HG03135 (cell line): Measurements from ENCODE around the gene MAML1.
"Not testable (repeated sequence)": the region's sequence is repeated elsewhere in the genome, so short reads cannot be mapped to it uniquely, and the experiment has no call there.

Experiments
- ATAC-seq: cut with Tn5 transposase; IDR thresholded peaks from one replicate; pipeline ENCODE4 v1.9.1; 2021; ENCODE audit warnings: mild to moderate bottlenecking, moderate library complexity; ENCODE audit not compliant: unreplicated experiment

MAML1 gene

DNA sequence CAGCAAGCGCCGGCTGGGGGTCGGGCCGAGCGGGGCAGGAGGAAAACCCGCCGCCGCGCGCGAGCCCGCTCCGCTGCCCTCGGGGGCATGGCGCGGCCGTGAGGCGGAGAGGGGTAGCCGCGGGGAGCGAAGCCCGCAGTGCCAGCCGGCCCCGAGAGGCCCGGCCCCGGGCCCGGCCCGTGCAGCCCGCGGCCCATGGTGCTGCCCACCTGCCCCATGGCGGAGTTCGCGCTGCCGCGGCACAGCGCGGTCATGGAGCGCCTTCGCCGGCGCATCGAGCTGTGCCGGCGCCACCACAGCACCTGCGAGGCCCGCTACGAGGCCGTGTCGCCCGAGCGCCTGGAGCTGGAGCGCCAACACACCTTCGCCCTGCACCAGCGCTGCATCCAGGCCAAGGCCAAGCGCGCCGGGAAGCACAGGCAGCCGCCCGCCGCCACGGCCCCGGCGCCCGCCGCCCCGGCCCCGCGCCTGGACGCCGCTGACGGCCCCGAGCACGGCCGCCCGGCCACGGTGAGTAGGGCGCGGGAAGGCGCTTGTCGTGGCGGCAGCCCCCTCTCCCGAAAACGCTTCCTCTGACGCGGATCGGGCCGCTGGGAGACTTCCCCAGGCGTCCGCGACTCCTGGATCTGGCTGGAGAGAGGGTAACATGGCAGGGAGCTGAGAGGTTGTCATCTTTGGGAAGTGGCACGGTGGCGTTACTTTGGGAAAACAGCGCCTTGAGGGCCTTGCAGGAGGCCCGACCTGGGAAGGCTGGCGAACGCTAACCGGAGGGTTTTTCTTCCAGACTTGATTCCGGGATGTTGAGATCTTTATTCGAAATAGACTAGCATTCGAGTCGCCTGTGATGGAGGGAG is 523 bp downstream of the MAML1 start:
- peak; percentile 30 for ATAC-seq

DNA sequence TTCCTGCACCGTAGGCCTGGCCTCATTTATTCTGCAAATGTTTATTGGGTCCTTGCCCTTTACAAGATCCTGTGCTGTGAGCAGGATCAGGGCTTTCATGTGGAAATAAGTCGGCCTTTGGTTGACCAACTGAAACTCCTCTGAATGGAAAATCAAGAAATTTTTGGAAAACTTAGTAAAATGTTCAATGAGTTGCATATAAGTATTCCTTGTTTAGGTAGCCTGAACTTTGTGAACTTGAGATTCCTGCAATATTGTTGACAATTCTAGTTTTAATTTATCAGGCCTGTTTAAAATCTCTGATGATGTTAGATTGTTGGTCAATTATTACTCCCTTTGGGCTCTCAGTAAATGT is 1.1 kb downstream of the MAML1 start:
- ATAC-seq: no peak

DNA sequence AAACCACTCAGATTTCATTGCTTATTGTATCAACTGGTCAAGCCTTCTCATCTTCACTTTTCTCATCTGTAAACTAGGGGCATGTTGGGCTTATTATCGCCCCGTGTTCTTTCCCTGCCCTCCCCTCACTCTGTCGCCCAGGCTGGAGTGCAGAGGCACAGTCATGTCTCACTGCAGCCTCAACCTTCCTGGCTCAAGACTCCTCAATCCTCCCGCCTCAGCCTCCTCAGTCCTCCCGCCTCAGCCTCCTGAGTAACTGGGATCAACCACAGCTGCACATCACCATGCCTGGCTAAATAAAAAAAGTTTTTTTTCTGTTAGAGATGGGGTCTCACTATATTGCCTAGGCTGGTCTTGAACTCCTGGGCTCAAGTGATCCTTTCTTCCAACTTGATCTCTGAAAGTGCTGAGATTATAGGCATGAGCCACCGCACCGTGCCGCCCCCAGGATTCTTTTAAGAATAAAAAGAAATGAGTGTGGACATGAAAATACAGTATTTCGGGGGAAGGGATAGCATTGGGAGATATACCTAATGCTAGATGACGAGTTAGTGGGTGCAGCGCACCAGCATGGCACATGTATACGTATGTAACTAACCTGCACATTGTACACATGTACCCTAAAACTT is 2.0 kb downstream of the MAML1 start:
- ATAC-seq: no peak

DNA sequence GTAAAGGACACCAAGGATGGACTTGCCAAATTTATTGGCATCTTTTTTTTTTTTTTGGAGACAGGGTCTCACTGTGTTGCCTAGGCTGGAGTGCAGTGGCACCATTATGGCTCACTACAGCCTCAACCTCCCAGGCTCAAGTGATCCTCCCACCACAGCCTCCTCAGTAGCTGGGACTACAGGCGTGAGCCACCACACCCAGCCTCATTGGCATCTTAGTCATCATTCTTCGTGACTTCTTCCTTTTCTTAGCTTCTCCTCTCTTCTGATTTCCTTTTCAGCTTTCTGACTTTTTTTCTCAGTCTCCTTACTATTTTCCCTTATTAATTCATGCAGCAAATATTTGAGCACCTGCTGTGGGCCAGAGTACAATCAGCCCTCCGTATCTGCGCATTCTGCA is 6.1 kb downstream of the MAML1 start:
- ATAC-seq: no peak

DNA sequence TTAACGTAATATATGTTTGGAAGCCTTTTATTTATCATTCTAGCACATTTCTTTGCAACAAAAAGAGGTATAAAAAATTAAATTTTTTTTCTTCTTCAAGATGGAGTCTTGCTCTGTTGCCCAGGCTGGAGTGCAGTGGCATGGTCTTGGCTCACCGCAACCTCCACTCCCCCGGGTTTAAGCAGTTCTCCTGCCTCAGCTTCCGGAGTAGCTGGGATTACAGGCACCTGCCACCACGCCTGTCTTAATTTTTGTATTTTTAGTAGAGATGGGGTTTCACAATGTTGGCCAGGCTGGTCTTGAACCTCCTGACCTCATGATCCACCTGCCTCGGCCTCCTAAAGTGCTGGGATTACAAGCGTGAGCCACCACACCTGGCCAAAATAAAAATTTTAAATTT is 11.5 kb downstream of the MAML1 start:
- ATAC-seq: not testable (repeated sequence)

DNA sequence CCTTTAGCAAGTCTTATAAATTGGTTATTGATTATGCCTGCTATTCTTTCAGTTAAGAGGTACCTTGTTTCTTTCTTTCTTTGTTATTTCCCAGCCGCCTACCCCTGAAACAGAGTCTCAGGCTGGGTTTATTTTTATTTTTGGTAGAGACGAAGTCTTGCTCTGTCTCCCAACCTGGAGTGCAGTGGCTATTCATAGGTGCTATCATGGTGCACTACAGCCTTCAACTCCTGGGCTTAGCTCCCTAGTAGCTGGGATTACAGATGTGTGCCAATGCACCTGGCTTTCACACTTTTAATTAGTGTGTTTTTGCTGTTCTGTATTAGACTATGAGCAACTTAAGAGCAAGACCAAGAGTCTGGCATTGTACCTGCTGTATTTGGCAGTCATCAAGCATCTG is 14.2 kb downstream of the MAML1 start:
- no peak for ATAC-seq

DNA sequence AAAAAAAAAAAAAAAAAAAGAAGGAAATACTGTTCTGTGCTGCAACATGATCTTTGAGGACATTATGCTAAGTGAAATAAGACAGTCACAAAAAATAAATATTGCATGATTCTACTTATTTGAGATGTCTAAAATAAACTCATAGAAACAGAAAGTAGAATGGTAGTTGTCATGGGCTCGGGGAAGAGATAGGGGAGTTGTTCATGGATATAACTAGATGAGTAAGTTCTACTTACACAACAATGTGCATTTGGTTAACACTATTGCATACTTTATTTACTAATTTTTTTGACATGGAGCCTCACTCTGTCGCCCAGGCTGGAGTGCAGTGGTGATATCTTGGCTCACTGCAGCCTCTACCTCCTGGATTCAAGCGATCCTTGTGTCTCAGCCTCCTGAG is 15.2 kb downstream of the MAML1 start:
- ATAC-seq: no peak

DNA sequence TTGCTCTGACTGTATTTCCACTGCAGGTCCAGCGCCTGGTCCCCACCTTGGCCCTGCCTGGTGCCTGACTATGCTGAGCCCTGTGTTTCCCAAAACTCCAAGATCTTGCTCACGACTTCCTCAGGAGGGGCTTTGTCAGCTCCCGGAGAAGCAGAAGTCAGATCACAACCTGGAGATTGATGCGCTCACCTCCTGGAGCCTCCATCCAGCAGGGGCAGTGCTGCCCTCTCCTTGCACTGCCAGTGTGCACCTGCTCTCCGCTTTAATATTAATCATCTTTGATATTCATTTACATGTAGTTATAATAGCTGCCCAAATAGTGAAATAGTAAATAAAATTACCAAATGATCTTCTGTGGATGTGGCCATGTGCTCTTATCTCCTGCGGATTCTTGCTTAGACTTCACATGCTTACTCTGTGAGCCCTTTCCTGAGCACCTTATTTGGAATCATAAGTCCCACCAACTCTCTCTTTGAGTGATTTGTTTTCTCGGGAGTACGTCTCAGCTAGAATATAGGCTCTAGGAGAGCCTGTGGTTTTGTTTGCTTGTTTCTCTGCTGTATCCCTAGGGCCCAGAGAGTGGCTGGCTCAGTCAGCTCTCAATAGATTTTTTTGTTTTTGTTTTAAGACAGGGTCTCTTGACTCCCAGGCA is 17.4 kb downstream of the MAML1 start:
- ATAC-seq: no peak

DNA sequence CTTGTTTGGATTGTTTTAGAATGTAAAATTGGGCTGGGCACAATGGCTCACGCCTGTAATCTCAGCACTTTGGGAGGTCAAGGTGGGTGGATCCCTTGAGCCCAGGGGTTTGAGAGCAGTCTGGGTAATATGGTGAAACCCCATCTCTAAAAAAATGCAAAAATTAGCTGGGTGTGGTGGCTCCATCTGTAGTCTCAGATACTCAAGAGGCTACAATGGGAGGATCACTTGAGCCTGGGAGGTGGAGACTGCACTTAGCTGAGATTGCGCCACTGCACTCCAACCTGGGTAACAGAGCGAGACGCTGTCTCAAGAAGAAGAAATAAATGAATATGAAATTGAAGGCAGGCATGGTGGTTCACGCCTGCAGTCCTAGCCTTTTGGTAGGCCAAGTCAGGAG is 21.3 kb downstream of the MAML1 start:
- ATAC-seq: no peak

DNA sequence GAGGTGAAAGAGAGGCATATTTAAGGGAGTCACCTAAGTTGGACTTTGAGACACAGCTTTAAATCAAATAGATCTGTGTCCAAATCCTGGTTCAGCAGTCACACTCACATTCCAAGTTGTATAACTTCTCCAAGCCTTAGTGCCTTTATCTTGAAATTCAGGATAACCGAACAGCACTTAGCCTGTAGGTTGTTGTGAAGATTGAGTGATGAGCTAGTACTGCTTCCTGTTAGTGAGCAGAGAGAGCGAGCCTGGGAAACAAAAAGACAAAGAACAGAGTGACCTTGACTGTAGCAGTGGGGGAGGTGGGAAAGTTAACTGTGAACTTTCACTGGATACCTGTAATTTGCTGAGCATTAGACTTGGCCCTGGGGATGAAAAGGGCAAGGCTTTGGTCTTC is 22.4 kb downstream of the MAML1 start:
- no peak for ATAC-seq

DNA sequence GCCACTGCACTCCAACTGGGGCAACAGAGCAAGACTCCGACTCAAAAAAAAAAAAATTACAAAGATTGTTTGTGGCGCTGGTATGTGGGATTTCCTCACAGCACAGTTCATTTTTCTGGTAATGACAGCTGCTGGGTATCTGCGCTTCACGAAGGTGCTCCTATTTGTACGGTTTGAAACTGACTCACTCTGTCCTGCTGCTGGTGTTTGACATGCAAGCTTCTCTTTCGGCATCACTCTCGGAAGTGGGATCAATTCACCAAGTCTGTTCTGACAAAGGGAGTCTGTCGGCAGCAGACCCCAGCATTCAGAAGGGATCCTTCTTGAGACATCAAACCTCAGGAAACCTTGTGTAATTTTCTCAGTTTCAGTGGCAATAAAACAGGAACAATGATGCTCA is 26.3 kb downstream of the MAML1 start:
- ATAC-seq: no peak

DNA sequence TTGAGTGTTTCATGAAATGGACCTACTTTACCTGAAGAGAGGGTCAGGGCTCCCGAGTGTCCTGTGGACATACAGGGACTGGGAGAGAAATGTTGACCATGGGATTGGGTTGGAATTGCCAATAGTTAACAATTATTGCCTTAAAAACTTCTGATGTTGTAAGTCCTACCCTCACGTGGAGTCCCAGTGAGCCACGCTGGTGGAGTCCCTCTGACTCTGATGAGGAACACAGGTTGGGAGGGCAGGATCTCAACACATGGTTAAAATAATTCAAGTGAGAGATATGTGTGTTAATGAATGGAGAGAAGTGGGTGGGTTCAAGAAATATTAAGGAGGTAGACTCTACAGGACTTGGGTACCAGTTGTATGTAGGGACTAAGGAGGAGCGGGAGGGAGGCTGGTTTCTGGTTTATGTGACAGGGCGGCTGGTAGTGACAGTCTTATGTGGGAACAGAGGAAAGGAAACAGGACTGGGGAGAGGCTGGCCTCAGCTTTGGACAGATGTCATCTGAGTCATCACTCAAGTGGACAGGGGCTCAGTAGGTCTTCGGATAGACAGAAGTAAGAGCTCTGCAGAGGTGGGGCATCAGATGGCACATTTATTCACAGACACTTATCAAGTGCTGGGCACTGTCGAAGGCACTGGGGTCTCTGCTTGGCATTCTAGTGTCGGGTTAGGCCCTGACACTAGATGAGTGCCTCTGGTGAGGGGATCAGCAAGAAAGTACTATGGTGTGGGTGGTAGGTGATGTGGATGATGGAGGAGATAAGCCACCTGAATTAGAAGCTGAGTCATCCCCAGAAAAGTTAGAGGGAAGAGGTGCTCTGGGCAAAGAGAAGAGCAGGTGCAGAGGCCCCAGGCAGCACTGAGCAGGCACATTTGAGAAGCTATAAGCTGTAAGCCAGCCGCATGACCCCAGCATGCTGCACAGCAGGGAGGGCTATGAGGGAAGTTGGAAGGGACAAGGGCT is 27.2 kb downstream of the MAML1 start:
- ATAC-seq: no peak

DNA sequence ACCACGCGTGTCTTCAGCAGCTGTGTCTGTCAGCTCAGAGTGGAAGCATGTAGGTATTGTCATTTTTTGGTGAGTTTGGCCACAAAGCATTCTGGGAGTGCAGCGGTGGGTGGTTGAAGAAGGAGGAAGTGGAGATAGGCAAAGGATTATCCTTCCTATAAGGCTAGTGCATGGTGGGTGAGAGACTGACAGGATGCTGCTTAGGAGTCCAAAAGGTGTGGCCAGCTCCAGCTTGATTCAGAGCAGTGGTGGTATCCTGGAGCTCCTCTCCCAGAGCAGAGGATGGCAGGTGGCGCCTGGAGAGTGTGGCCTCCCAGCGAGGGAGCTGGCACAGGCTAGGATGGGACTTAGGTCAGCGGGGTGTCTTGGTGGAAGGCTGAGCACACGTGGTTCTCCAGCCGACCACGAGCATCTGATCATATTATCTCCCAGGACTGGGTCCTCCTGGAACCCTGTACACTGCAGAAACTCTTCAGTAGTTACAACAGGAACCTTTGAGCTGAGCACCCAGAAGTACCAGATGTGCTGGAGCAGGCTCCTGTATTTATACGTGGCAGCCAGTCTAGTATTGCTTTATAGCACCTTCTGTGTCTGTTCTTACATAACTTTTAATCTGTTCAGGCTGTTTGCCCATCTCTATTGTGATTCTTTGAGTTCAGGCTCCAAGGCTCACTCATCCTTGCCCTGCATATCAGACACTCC is 29.6 kb downstream of the MAML1 start:
- ATAC-seq: no peak

DNA sequence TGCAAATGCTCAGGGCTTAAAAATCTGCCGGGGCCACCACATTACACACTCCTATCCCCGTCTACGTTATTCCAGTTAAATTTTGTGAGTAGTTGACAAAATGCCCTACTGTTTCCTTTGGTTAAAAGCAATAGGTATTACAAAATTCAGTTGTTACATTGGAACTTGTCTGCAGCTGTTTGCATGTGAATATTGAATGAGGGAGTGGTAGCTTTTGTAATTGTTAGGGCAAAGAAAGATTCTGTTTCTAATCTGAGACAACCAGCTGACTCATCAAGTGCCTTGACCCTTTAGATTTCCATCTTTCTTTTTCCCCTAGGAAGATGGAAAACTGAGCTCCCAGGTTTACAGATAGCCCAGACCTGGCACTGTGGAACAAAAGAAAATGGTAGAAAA is 30.2 kb downstream of the MAML1 start:
- no peak for ATAC-seq

DNA sequence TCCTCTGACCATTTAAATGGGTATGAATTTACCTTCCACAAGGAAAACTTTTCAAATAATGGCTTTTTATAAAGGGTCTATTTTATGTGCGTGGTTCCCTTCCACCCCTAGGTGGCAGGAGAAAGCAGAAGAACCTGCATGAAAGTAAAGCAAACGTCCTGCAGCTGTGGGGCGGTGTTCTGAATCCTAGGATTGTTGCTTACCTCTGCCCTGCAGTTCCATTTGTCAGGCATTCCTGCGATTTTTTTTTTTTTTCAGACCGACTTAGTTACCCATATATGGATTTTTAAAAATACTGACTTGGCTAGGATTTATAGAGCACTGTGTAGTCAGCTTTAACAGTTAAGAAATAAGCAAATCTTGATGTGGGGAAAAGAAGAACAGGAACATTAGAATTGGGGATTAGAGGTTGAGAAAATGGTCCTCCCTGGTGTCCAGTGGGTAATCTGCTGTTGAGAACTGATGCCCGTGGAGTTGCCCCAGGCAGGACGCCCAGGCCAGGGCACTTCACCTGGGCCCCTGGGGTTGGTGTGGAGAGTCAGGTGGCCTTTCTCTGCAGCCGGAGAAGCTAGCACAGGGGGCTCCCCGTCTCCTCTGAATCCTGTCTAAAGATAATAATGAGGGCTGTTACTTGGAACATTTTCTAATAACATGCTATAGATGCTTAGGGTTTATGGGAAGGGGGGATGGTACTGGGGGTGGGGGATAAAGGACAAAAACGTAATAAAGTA is 30.8 kb downstream of the MAML1 start:
- no peak for ATAC-seq

DNA sequence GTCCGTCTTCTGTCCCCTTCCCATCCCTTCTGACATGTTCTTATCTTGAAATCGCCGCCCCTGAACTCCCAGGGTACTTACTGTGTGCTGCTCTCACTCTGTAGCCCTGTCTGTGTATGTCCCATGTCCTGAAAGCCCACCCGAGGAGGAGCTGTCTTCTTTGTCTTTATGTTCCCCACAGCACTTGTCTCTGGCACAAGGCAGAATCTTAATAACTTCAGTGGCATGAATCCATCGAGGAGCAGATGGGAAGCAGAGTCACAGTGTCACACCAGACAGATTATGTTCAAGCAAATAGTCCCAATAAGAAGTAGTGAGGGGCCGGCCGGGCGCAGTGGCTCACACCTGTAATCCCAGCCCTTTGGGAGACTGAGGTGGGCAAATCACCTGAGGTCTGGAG is 31.4 kb downstream of the MAML1 start:
- no peak for ATAC-seq

DNA sequence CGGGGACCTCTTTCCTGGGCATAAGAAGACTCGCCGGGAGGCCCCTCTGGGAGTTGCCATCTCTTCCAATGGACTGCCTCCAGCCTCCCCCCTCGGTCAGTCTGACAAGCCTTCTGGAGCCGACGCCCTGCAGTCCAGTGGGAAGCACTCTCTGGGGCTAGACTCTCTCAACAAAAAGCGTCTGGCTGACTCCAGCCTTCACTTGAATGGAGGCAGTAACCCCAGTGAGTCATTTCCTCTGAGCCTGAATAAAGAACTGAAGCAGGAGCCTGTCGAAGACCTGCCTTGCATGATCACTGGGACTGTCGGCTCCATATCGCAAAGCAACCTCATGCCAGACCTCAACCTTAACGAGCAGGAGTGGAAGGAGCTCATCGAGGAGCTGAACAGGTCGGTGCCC is 32.8 kb downstream of the MAML1 start:
- ATAC-seq: no peak

DNA sequence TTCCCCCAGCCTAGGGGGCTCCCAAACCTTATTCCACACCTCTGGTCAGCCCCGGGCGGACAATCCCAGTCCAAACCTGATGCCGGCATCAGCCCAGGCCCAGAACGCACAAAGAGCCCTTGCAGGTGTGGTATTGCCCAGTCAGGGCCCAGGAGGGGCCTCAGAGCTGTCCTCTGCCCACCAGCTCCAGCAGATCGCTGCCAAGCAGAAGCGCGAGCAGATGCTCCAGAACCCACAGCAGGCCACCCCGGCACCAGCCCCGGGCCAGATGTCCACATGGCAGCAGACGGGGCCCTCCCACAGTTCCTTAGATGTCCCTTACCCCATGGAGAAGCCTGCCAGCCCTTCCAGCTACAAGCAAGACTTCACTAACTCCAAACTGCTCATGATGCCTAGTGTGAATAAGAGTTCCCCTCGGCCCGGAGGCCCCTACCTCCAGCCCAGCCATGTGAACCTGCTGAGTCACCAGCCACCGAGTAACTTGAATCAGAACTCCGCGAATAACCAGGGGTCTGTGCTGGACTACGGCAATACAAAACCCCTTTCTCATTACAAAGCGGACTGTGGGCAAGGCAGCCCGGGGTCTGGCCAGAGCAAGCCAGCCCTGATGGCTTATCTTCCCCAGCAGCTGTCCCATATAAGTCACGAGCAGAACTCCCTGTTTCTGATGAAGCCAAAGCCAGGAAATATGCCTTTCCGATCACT is 33.6 kb downstream of the MAML1 start:
- no peak for ATAC-seq
